NCI-H2029 (cell line): ENCODE measurements around the gene CD200R1.
A peak's percentile ranks its signal among the peaks of the same experiment; 100 is the strongest.

ENCODE experiments used
- DNase-seq: peaks from one replicate; lab custom pipeline; 2025; lab: John Stamatoyannopoulos, UW

Gene CD200R1

GRCh38 chr3:112974894-112975293 is at the start of gene CD200R1:
TSS of gene CD200R1 (minus strand) at chr3:112975103. CDS start at chr3:112974857, 246 bp downstream.
- no peak for DNase-seq

GRCh38 chr3:113021471-113021870 is 46.6 kb upstream of the CD200R1 start:
- DNase-seq, result no peak

GRCh38 chr3:113019182-113020137 is 44.6 kb upstream of the CD200R1 start:
- DNase-seq, result peak; percentile 92

DNA sequence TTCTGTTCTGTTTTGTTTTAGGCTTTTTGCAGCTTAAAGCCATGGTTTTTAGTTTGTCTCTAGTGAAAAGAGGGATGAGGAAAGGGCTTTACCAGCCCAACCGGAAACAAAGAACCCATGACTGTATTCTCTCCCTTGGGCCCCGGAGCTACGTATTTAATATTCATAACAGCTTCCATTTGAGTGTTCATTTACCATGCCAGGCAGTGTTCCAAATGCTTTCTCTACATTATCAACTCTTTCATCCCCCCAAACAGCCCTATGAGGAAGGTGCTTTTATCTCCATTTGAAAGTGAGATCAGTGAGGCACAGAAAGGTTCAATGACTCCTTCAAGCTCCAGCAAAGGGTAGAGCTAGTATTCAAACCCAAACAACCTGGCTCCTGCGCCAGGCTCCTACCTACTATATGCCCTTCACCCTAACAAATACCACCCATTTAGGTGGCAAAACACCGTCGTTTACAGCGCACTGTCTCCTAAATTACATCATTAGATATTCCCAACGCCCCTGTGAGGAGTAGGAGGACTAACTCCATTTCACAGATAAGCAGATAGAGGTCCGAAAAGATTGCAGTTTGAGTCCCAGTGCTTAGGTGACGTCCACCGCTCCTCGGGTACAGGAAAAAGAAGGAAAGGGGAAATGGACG is 43.8 kb upstream of the CD200R1 start:
- peak; percentile 33 for DNase-seq

DNA sequence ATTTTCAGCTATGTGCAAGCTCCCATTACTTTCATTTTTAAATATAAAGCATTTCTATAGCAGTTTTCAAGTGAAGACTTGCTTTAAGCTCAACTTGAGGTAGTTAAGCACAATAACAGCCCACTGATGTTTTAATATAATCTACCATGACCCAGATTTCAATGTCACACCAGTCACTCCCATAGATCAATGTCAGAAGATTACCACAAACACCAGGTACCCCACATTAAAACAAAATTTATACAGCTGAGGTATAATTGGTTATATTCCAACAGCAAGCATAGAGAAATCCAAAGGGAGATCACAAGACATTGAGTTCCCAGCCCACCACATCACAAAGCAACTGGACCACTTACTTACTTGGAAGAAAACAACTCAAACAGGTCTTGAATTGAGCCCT is 38.7 kb upstream of the CD200R1 start:
- no peak for DNase-seq

DNA sequence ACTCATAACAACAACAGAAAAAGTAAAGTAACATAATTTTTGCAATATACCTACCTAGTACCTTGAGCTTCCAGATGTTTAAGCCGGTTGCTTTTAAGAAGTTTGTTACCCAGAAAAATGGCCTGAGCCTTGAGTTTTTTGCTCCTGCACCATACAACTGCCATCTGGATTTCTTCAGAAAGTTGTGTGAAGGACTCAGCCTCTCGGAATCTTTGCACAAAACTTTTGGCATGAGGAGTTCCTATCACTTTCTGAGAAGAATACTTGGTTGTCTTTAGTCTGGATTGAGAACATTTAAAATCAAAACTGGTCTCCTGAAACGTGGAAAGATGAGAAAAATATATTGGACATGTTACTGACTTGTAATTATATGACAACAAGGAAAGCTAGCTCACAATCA is 33.2 kb upstream of the CD200R1 start:
- DNase-seq, result no peak

- DNase-seq, result no peak
These were observed 31.6 kb upstream of the CD200R1 start for GRCh38 chr3:113006359-113007056.

- no peak for DNase-seq
These were observed 30.7 kb upstream of the CD200R1 start for GRCh38 chr3:113005611-113006010.

DNA sequence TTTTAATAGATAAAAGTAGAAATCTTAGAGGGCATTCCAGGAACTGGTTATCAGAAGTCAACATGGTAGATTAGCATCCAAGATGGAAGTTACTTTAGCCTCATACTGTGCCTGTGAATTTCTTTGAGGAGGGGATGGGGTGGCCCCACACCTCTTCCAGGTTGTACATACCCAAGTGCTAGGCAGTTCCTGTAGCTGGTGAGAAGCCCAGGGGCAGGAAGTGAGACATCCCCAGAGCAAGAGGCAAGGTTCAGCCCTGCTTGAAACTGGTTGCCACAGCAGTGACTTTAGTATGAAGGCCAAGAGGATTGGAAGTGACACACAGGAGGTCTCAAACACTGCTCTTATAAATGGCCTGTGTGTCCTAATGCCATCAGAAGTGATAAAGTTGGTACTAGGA is 27.8 kb upstream of the CD200R1 start:
- no peak for DNase-seq

GRCh38 chr3:113002037-113002436 is 27.1 kb upstream of the CD200R1 start:
- DNase-seq, result no peak

DNA sequence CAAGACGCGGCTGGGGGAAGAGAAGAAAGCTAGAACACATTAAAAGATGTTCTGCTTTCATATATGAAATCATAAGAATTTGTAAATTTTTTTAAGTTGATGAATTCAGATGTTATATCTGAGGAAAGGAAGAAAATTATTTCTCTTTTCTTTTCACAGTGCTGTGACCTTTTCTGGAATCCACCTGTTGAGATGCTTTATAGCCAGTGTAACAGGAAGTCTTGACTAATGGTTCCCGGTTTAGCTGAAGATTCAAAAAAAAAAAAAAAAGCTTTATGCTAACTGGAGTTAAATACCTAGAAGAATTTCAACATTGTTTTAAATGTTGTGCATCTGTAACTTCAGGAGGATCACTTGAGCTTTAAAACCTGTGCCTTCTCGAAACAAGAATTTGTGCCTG is 25.8 kb upstream of the CD200R1 start:
- no peak for DNase-seq

GRCh38 chr3:112995800-112996199 is 20.9 kb upstream of the CD200R1 start:
- no peak for DNase-seq

DNA sequence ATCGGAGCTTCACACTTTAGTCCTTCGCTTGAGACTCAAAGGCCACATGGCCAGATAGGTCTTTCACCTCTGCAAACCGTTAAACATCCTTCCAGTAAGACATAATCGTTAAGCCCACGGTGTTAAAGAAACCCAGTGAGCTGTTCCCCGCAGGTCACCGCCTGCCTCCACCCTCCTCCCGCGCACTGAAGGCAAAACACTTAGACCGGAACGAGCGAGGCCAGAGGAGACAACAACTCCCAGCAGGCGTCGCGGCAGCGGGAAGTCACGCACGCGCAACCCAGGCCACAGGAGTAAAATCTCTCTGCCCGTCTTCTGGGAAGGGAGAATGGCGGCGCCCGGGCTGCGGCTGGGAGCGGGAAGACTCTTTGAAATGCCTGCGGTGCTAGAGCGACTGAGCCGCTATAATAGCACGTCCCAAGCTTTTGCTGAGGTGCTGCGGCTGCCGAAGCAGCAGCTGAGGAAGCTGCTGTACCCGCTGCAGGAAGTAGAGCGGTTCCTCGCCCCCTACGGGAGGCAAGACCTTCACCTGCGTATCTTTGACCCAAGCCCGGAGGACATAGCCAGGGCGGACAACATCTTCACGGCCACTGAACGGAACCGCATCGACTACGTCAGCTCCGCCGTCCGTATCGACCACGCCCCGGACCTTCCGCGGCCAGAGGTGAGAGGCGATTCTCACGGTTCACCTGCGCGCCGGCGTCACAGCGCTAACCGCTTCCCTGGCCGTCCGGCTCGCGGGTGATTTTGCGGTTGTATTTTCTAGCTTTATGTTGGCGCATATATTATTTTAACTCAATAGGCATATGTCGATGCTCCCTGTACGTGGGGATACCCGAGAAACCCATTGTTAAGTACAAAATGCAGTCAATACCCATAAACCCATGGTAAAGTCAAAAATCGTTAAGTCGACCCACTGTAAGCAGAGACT is 16.0 kb upstream of the CD200R1 start, which contains the start of gene GTPBP8:
Gene GTPBP8 (plus strand): TSS at position 313 of the 931 bp plus-strand sequence. CDS start 16 bp downstream, at position 329.
- peak; percentile 85 for DNase-seq

GRCh38 chr3:112987710-112988334 is 12.9 kb upstream of the CD200R1 start:
- no peak for DNase-seq

GRCh38 chr3:112984485-112984884 is 9.6 kb upstream of the CD200R1 start:
- peak; percentile 14 for DNase-seq

DNA sequence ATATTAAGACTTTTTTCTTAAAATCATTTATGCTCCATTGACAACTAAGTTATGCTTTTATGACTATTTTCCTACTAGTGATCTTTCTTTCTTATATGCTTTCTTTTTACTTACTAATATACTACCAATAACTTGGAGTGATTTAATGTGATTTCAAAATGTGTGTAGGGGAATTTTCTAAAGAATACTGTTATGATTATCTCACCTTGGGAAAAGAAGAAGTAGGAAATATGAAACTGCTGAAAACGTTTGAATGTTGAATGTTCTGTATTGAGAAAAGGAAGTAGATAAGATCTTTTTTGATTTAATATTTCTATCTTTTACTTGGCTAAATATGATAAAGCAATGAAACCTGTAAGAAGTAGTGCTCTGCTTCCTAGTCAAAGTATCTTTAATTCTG is 7.8 kb upstream of the CD200R1 start:
- no peak for DNase-seq

DNA sequence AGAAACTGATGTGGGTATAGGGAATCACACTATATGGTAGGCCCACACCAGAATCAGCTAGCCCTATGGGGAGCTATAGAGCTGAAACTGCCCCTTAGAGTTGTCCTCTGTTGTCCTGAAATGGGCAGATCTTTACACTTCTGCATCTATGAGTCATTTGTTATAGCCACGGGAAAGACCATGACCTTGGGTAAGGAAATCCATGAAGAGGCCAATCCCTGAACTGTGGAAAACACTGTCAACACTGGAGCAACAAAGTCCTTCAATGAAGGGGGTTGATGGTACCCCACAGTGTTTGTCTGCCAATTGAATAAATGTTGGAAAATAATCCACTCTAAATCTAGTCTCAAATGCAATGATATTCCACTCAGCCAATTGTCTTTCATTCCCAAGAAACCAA is 5.2 kb upstream of the CD200R1 start:
- DNase-seq, result no peak

DNA sequence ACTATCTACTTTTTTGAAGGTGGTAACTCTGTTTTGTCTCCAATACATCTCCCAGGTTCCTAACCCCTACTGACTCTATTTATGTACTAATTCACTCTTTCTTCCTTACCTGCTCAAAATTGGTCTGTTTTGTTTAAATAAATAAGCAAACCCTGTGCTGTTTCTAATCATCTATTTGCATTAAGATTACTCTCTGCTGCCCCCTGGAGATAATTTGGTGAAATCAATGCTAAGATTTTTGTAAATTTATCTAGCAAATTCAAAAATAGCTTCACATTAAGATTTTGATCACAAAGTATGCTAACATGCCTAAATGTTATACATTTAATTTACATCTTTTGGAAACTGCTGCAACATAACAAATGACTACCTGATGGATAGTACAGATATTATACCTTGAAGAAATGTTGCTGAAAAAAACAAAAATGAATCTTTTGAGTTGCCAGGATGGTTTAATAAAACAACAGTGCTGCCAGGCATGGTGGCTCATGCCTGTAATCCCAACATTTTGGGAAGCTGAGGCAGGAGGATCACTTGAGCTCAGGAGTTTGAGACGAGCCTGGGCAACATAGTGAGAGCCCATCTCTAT is 4.4 kb upstream of the CD200R1 start:
- DNase-seq, result no peak

GRCh38 chr3:112976953-112977352 is 2.0 kb upstream of the CD200R1 start:
- no peak for DNase-seq

DNA sequence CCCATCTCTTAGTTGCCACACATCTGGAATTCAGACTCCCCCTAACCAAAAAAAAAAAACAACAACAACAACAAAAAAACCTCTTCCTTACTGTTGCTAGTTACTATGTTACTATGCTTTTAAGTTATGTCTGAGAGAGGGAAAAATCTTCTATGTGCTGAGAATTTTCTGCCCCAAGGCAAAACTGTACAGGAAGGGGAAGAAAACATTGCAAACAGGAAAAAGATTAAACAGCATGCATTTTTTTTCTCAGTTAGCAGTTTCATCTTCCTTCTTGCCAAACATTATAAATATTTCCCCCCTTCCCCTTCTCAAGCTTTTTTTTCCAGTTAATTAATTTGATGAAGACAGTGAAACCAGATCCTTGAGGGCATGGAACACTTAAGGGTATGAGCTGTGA is 1.1 kb upstream of the CD200R1 start:
- no peak for DNase-seq

GRCh38 chr3:112974178-112974517 is 755 bp downstream of the CD200R1 start:
- DNase-seq, result no peak
